DOHH2 (cell line): ENCODE measurements around the gene ST3GAL2.

Experiments
- H3F3A ChIP-seq: fragments of 200-600 bp; sonication (generic), shearing (Covaris generic); 2 replicates; pipeline ENCODE4 v1.6.0; 2016; ENCODE audit warnings: antibody characterized with exemption, mild to moderate bottlenecking; ENCODE audit not compliant: control insufficient read depth, insufficient read depth
- H3K27ac ChIP-seq: fragments of 200-600 bp; sonication (generic); 2 replicates; pipeline ENCODE4 v1.5.1; 2014; ENCODE audit warnings: low read depth, mild to moderate bottlenecking, low read length, moderate library complexity
- H3K27me3 ChIP-seq: fragments of 200-600 bp; sonication (generic); 2 replicates; pipeline ENCODE4 v1.6.1; 2014; ENCODE audit warnings: mild to moderate bottlenecking, low read length, mixed read lengths; ENCODE audit not compliant: control insufficient read depth
- H3K36me3 ChIP-seq: fragments of 200-600 bp; sonication (generic); 2 replicates; pipeline ENCODE4 v1.6.1; 2014; ENCODE audit warnings: mild to moderate bottlenecking, low read length, moderate library complexity, mixed read lengths; ENCODE audit not compliant: control insufficient read depth
- H3K4me1 ChIP-seq: fragments of 200-600 bp; sonication (generic); 2 replicates; pipeline ENCODE4 v1.6.1; 2014; ENCODE audit warnings: mild to moderate bottlenecking, low read length, mixed read lengths; ENCODE audit not compliant: control insufficient read depth
- H3K4me2 ChIP-seq: fragments of 200-600 bp; sonication (generic); 2 replicates; pipeline ENCODE4 v1.6.0; 2014; ENCODE audit warnings: mild to moderate bottlenecking, low read length, moderate library complexity
- H3K4me3 ChIP-seq: fragments of 200-600 bp; sonication (generic); 2 replicates; pipeline ENCODE4 v1.5.1; 2014; ENCODE audit warnings: mild to moderate bottlenecking, low read length, mixed read lengths
- H3K79me2 ChIP-seq: fragments of 200-600 bp; sonication (generic); 2 replicates; pipeline ENCODE4 v1.6.1; 2014; ENCODE audit warnings: mild to moderate bottlenecking, low read length, mixed read lengths; ENCODE audit not compliant: control insufficient read depth
- H3K9me2 ChIP-seq: fragments of 200-600 bp; sonication (generic); replicated peaks from 2 replicates; pipeline ENCODE4 v1.6.1; 2014; ENCODE audit warnings: mild to moderate bottlenecking, low read length, mixed read lengths; ENCODE audit not compliant: control insufficient read depth
- H3K9me3 ChIP-seq: fragments of 200-600 bp; sonication (generic); 2 replicates; pipeline ENCODE4 v1.6.1; 2014; ENCODE audit warnings: antibody characterized with exemption, low read length, mixed read lengths; ENCODE audit not compliant: control insufficient read depth, insufficient read depth
- H4K20me1 ChIP-seq: fragments of 200-600 bp; sonication (generic); 2 replicates; pipeline ENCODE4 v1.6.0; 2014; ENCODE audit warnings: low read depth, mild to moderate bottlenecking, antibody characterized with exemption, low read length, moderate library complexity; ENCODE audit not compliant: control insufficient read depth, insufficient read depth
- CTCF ChIP-seq: fragments of 200-600 bp; sonication (generic); IDR thresholded peaks from one replicate; pipeline ENCODE4 v1.5.1; 2014; ENCODE audit warnings: antibody characterized with exemption, mild to moderate bottlenecking, low read depth, low read length; ENCODE audit not compliant: poor library complexity, severe bottlenecking
- EZH2phosphoT487 ChIP-seq: fragments of 200-600 bp; sonication (generic); IDR thresholded peaks from 2 replicates; pipeline ENCODE4 v1.6.1; 2017; ENCODE audit warnings: borderline replicate concordance, mild to moderate bottlenecking, antibody characterized with exemption, low read length, moderate library complexity, mixed read lengths

The ST3GAL2 gene

DNA sequence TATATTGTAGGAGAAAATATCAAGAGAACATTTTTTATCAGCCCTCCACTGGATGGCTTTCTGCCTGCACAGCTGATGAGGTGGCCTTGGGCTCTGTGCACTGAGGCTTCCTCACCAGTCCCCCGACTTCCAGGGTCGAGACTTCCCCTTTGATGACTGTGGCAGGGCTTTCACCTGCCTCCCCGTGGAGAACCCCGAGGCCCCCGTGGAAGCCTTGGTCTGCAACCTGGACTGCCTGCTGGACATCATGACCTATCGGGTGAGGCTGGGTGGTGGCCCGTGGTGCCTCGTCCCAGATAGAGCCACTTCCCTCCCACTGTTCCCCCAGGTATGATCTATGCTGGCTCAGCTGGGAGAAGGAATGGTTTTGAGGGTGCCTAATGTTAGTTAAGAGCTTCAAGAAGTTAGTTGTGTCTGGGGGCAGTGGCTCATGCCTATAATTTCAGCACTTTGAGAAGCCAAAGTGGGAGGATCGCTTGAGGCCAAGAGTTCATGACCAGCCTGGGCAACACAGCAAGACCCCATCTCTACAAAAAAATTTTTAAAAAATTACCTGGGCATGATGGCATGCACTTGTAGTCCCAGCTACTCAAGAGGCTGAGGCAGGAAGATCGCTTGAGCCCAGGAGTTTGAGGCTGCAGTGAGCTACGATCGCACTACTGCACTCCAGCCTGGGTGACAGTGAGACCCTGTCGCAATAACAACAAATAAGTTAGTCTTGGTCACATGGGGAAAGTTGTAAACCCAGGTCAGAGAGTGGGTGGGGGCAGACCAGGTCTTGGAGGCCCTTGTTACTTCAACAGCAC, 27.3 kb upstream of the ST3GAL2 start:
- Histone ChIP-seq H3K9me3 (no peaks in the 10 kb centered on the region), H3K4me3 (no peak overlapping the region), H3K27ac (no peak overlapping the region), H3K27me3 (no peaks in the 10 kb centered on the region), H3F3A (no peaks in the 10 kb centered on the region), H3K4me2 (no peak overlapping the region), H3K79me2 (no peaks in the 10 kb centered on the region), H4K20me1 (no peaks in the 10 kb centered on the region), H3K36me3 (no peaks in the 10 kb centered on the region), H3K4me1 (peaks cover 15% of the 10 kb centered on the region), H3K9me2 (no peaks in the 10 kb centered on the region)
- TF ChIP-seq CTCF (no peak), EZH2phosphoT487 (no peak)

GRCh38 chr16:70463235-70463634, 24.3 kb upstream of the ST3GAL2 start:
- no peaks in the 10 kb centered on the region for H3K79me2 ChIP-seq
- no peaks in the 10 kb centered on the region for H3K9me3 ChIP-seq
- H3K36me3 ChIP-seq: no peaks in the 10 kb centered on the region
- no peak overlapping the region for H3K27ac ChIP-seq
- TF ChIP-seq CTCF: no peak
- TF ChIP-seq EZH2phosphoT487: no peak
- no peaks in the 10 kb centered on the region for H3K9me2 ChIP-seq
- no peaks in the 10 kb centered on the region for H4K20me1 ChIP-seq
- no peaks in the 10 kb centered on the region for H3K27me3 ChIP-seq
- no peak overlapping the region for H3K4me3 ChIP-seq
- H3K4me1 ChIP-seq: peaks cover 15% of the 10 kb centered on the region
- no peaks in the 10 kb centered on the region for H3F3A ChIP-seq
- no peak overlapping the region for H3K4me2 ChIP-seq

DNA sequence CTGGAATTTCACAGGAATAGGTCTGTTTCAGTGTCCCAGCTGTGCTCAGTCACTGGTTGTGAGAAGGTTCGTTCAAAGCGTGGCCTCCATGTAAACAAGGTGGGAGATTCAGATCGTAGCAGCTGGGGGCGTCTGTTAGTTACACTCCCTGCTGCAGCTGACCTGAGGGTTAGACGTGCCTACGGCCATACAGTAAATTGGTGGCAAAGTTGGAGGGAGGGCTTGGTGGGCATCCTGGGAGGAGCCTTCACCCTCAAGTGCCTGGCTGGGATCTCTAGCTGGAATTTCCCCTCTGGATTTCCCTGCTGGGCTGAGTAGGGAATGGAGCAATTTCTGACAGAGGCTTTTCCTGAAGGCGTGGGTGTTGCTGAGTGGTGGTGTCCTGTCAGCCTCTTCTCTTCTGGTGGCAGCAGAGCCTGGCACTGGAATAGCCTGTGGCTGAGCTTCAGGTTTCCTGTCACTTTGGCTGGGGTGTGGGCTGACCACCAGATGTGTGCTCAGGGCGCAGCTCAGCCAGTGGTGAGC, 21.9 kb upstream of the ST3GAL2 start:
- no peaks in the 10 kb centered on the region for H3K36me3 ChIP-seq
- TF ChIP-seq CTCF (no peak), EZH2phosphoT487 (no peak)
- H3F3A ChIP-seq: no peaks in the 10 kb centered on the region; the same call in 1 of the 2 replicates
- H3K27me3 ChIP-seq: no peaks in the 10 kb centered on the region
- H3K4me3 ChIP-seq: no peak overlapping the region
- no peak overlapping the region for H3K27ac ChIP-seq
- peaks cover 20% of the 10 kb centered on the region for H3K4me1 ChIP-seq
- no peaks in the 10 kb centered on the region for H3K79me2 ChIP-seq
- no peaks in the 10 kb centered on the region for H4K20me1 ChIP-seq
- no peaks in the 10 kb centered on the region for H3K9me3 ChIP-seq
- H3K9me2 ChIP-seq: no peaks in the 10 kb centered on the region
- H3K4me2 ChIP-seq: no peak overlapping the region
